GM12801 (cell line): ENCODE results near the gene PDCD4.

Experiments
- TF ChIP-seq, protein P1 (sequence below): IDR thresholded peaks from one replicate; pipeline ENCODE4 v1.5.1; 2011; ENCODE audit warnings: control low read depth; ENCODE audit not compliant: insufficient read length; ENCODE audit errors: extremely low read depth

The PDCD4 gene

DNA sequence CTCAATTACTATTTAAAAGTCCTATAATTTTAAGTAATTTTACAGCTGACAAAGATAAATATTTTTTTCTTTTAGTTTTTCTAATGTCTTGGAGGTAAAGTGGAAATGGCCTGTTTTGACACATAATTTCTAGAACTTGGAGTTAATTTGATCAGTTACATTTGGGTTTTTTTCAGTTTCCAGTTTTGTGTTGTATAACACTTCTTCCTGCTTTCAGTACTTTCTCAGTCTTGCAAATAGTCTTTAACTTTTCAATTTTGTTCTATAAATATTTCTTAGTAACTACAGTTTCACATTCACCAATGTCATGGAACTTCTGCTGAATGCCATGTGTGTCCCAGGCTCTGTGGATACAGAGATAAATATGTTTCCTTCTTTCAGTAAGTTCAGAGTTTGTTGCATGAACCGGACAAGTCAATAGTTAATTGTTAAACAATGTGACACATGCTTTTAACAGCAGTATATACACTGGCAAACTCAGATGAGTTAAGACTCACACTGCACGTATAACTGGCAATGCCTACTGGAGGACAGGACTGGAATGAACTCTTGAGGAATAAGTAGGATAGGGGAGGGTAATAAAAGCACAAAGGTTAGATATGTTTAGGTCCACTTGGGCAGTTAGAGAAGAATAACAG lies 52.2 kb downstream of the PDCD4 start:
- TF ChIP-seq, protein P1, sequence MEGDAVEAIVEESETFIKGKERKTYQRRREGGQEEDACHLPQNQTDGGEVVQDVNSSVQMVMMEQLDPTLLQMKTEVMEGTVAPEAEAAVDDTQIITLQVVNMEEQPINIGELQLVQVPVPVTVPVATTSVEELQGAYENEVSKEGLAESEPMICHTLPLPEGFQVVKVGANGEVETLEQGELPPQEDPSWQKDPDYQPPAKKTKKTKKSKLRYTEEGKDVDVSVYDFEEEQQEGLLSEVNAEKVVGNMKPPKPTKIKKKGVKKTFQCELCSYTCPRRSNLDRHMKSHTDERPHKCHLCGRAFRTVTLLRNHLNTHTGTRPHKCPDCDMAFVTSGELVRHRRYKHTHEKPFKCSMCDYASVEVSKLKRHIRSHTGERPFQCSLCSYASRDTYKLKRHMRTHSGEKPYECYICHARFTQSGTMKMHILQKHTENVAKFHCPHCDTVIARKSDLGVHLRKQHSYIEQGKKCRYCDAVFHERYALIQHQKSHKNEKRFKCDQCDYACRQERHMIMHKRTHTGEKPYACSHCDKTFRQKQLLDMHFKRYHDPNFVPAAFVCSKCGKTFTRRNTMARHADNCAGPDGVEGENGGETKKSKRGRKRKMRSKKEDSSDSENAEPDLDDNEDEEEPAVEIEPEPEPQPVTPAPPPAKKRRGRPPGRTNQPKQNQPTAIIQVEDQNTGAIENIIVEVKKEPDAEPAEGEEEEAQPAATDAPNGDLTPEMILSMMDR, result no peak

DNA sequence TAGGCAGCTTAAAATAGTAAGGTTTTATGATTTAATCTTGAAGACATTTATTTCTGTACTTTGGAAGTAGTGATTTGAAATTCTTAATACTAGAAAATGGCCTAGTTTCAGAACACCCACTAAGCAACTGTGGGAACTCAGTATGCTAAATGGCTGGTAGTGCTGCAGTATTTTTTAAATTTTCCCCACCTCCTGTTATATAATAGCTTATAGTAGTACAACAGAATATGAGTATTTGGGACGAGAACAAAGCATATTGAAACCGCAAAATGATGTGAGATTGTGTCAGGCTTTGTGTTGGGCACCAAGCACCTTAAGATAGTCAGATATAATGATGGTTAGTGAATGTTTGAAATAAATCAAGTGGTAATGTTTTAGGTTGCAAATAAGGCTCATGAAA lies 55.7 kb downstream of the PDCD4 start:
- TF ChIP-seq, protein P1, result no peak

DNA sequence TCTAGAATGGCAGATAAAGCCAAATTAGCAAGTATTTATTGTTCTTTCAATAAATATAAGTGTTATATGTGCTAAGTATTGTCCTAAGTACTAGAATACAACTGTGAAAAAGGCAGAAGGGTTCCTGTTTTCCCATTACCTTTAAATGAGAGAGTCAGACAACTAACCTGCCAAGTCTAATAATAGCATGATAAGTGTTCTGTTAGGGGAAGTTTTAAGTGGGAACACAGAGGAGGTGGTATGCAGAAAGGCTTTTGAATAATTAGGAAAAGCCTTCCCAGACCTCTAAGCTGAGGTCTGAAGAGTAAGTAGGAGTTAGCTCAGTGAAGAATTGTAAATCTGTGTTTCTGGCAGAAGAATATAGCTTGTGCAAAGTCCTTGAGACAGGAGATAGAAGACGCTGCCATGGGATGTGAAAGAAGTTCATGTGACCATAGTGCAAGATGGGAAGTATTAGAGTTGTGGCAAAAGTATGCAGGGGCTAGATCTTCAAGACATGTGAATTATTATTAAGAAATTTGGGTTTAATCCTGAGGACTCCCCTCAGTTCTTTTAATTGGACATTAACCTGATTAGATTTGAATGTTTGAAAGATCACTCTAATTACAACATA lies 60.1 kb downstream of the PDCD4 start:
- TF ChIP-seq, protein P1, result no peak

DNA sequence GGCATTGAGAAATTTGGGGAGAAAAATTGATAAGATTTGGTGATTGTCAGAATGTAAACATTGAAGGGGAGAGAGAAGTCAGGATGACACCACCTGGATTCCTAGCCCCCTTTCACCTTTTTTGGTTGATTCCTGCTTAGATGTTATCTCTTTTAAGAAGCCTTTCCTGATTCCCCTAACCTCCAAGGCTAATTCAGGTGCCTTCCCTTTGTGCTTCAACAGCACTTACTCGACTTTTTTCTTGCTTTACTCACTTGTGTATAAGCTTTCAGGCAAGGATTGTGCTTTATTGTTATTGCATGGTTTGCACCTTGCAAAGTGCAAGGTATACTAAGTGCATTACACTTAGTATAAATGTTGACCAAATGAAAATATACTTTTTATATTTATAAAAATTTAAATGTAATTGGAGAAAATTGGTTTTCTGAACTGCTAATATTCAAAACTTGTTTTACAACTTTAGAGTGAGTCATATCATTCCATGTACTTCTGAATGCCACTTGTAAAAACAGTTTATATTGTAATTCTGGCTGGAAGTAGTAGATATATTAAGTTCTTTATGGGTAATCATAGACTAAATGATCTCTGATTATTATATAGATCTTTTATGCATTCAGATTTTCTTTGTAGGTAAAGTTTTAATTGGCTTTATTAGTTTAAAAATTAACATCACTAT lies 60.9 kb downstream of the PDCD4 start:
- TF ChIP-seq, protein P1, result no peak

DNA sequence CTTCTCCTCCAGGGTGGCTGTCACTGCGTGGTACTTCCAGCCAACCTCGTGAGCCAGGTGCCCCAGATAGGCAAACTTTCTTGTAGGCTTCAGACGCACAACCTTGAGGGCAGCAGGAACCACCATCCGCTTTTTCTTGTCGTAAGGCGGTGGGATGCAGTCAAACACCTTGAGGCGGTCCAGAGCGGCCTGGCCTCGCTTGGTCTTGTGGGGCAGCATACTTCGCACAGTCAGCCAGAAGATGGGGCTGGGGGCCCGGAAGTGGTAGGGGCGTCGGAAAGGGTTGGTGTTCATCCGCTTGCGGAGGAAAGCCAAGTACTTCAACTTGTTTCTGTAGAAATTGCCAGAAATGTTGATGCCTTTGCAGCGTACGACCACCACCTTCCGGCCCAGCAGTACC lies 65.0 kb downstream of the PDCD4 start:
- TF ChIP-seq, protein P1, result no peak

DNA sequence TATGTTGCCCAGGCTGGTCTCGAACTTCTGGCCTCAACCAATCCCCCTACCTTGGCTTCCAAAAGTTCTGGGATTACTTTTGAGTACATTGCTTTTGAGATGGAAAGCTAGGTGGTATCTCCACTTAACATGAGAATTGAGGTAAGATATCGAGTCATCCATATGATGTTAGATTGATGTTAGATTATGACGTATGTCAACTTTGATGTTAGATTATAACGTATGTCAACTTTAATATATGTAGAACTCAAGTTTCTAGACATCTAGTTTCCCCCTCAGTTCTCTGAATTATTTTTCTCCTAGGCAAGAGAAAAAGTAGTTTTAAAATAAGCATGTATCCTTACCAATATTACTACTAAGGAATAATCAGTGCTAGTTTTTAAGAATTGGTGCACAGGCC lies 67.7 kb downstream of the PDCD4 start:
- TF ChIP-seq, protein P1, result no peak

DNA sequence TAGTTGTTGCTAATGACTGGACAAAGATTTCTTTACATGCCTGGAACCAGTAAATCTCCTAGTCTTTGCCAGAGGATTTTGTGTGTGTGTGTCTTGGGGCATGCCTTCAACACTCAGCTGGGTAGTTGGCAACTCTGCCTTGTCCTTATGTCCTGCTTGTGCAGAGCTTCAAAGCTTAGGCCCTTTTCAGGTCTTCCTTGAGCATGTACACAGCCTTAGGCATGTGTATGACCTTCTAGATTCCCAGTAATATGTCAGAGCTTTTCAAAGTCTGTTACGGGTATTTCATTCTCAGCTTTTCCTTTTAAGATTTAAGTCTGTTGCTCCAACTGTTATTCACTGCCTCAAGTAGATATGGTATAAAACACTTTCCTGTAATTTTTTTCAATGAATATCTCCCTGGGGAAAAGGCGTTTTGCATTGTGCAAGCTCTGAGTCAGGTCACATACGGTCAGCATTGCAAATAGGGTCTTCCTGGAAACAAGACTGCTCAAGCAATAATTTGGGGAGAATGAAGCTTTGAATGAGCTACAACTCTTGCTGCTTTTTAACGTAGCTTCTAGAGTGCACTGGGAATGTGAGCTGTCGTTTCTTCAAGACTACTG lies 73.2 kb downstream of the PDCD4 start:
- TF ChIP-seq, protein P1, result no peak
